ENCODE measurements around the gene FNTB.

FNTB gene

DNA sequence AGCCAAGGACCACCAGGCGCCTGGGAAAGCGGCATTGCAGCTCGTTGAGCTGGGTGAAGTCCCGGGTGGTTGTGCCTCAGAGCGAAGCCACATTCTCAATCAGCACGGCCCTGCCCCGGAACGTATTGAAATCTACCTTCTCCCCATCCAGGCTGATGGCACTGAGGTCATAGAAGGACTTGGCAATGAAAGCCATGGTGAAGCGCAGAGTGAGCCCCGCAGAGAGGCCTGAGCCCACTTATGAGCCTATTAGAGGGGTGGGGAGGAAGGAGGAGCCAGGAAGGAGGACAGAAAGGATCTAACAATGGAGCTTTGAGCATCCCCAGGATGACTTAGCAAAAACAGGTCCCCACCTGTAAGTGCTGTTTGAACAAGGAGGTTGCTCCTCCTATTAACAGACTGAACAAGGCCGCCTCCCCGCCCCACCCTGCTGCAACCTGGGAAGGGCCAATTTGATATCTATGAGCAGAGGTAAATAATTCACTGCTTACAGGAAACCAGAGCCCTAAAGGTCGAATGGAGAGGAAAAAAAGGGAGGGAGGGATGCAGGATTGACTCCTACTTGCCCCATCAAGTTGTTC, 44.1 kb upstream of the FNTB start, which contains the start of gene GPX2:
GPX2 (minus strand) TSS at position 215 of the 581 bp plus-strand sequence; CDS start at position 196, 19 bp downstream.
- H3K4me3 ChIP-seq (replicated peaks; ENCODE audit: low read depth, low read length) = no peak within 1 kb of the TSS
- no peak for DNase-seq (ENCODE audit: low read depth)
- TF ChIP-seq CTCF (IDR thresholded peaks at IDR 0.05; ENCODE audit: low read length, missing control alignments) = no peak

- DNase-seq (ENCODE audit: low read depth) = no peak
- TF ChIP-seq CTCF (IDR thresholded peaks at IDR 0.05; ENCODE audit: low read length, missing control alignments) = no peak
- no peak overlapping the region for H3K4me3 ChIP-seq (replicated peaks; ENCODE audit: low read depth, low read length)
Measured at GRCh38 chr14:64943556-64943955, 43.1 kb upstream of the FNTB start.

DNA sequence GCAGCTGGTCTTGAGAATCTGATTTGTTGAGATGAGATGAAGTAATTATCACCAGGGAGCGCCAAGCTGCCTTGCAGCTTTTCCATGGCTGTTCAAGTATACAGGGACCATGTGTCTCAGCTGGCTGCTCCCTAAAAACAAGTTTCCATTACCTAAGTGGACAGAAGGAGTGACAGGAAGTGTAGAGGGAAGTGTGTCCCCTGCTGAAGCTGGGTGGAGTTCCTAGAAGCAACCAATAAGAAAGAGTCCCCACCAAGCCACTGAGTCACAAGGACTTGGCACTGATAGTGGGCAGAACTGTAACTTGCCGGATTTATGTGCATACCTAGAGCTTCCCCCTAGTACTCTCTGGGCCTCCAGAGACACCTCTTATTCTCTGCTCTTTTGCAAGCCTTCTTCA, 42.7 kb upstream of the FNTB start:
- no peak overlapping the region for H3K4me3 ChIP-seq (replicated peaks; ENCODE audit: low read depth, low read length)
- no peak for TF ChIP-seq CTCF (IDR thresholded peaks at IDR 0.05; ENCODE audit: low read length, missing control alignments)

DNA sequence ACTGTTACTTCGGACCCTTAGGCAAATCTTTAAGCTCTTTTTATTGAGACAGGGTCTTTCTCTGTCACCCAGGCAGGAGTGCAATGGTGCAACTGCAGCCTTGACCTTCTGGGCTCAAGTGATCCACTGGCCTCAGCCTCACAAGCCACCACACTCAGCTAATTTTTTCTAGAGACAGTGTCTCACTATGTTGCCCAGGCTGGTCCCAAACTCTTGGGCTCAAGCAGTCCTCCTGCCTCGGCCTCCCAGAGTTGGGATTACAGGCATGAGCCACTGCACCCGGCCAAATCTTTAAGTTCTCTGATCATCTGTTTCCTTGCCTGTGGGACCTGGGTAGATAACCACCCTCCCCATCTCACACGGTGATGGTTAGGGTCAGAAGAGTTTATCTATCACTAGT, 41.8 kb upstream of the FNTB start:
- DNase-seq (ENCODE audit: low read depth) = no peak
- H3K4me3 ChIP-seq (replicated peaks; ENCODE audit: low read depth, low read length) = no peak overlapping the region
- no peak for TF ChIP-seq CTCF (IDR thresholded peaks at IDR 0.05; ENCODE audit: low read length, missing control alignments)

More for the DNA sequence above, 42.7 kb upstream of the FNTB start:
- no peak for DNase-seq (ENCODE audit: low read depth)

GRCh38 chr14:64945431-64946178, 41.1 kb upstream of the FNTB start:
- H3K4me3 ChIP-seq (replicated peaks; ENCODE audit: low read depth, low read length) = no peak overlapping the region
- no peak for TF ChIP-seq CTCF (IDR thresholded peaks at IDR 0.05; ENCODE audit: low read length, missing control alignments)
- DNase-seq (ENCODE audit: low read depth) = no peak

GRCh38 chr14:64946310-64947045, 40.2 kb upstream of the FNTB start:
- no peak for TF ChIP-seq CTCF (IDR thresholded peaks at IDR 0.05; ENCODE audit: low read length, missing control alignments)
- H3K4me3 ChIP-seq (replicated peaks; ENCODE audit: low read depth, low read length) = no peak overlapping the region
- DNase-seq (ENCODE audit: low read depth) = no peak
